ENCODE measurements around the gene ALKBH4.

DNA sequence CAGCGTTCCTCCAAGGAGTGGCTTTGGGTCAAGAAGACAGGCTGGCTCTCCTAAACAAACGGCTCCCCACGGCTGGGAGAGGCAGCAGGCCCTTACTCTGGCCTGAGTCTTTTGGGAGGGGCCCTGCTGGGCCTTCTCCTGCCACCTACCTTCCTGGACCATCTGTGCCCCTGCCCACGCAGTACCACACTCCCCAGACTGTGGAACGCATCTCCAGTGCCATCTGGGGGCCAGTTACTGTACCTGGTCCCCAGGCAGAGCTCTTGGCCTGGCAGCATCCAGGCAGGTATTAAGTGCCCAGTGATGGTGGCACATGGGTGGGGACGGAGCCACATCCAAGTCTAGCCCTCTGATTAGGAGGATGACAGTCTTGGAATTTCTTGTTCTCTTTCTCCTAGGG, 14.4 kb downstream of the ALKBH4 start:
- TF ChIP-seq, protein P1, sequence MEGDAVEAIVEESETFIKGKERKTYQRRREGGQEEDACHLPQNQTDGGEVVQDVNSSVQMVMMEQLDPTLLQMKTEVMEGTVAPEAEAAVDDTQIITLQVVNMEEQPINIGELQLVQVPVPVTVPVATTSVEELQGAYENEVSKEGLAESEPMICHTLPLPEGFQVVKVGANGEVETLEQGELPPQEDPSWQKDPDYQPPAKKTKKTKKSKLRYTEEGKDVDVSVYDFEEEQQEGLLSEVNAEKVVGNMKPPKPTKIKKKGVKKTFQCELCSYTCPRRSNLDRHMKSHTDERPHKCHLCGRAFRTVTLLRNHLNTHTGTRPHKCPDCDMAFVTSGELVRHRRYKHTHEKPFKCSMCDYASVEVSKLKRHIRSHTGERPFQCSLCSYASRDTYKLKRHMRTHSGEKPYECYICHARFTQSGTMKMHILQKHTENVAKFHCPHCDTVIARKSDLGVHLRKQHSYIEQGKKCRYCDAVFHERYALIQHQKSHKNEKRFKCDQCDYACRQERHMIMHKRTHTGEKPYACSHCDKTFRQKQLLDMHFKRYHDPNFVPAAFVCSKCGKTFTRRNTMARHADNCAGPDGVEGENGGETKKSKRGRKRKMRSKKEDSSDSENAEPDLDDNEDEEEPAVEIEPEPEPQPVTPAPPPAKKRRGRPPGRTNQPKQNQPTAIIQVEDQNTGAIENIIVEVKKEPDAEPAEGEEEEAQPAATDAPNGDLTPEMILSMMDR (IDR thresholded peaks at IDR 0.05), result no peak
- no peak for TF ChIP-seq POLR2A (IDR thresholded peaks at IDR 0.05)
